GM18505 (cell line): ENCODE data around the gene COX15.
A peak's percentile ranks its signal among the peaks of the same experiment; 100 is the strongest.

ENCODE experiments used
- ATAC-seq: cut with Tn5 transposase; IDR thresholded peaks from one replicate; pipeline ENCODE4 v1.9.1; 2021; ENCODE audit not compliant: unreplicated experiment
- POLR2A ChIP-seq: IDR thresholded peaks from 4 replicates; pipeline ENCODE4 v1.6.1; 2011; ENCODE audit warnings: borderline replicate concordance; ENCODE audit not compliant: insufficient read depth, insufficient read length; ENCODE audit errors: extremely low read depth

The COX15 gene

GRCh38 chr10:99714446-99714845 is 17.5 kb downstream of the COX15 start:
- no peak for TF ChIP-seq POLR2A
- ATAC-seq = no peak

GRCh38 chr10:99711129-99711719 is 20.7 kb downstream of the COX15 start:
- ATAC-seq = peak; percentile 56
- no peak for TF ChIP-seq POLR2A

- peak; percentile 59 for ATAC-seq
Observed at GRCh38 chr10:99709480-99710229, 22.3 kb downstream of the COX15 start.

GRCh38 chr10:99708428-99709012 is 23.4 kb downstream of the COX15 start:
- no peak for TF ChIP-seq POLR2A

More at GRCh38 chr10:99709480-99710229, 22.3 kb downstream of the COX15 start:
- no peak for TF ChIP-seq POLR2A

GRCh38 chr10:99700649-99701048 is 31.3 kb downstream of the COX15 start:
- no peak for ATAC-seq
- TF ChIP-seq POLR2A = no peak

More at GRCh38 chr10:99708428-99709012, 23.4 kb downstream of the COX15 start:
- no peak for ATAC-seq

- no peak for TF ChIP-seq POLR2A
- no peak for ATAC-seq
Observed at GRCh38 chr10:99698504-99699080, 33.3 kb downstream of the COX15 start.

- no peak for ATAC-seq
- no peak for TF ChIP-seq POLR2A
Observed at GRCh38 chr10:99695761-99696160, 36.2 kb downstream of the COX15 start.

GRCh38 chr10:99693933-99694583 is 37.9 kb downstream of the COX15 start:
- ATAC-seq = no peak
- TF ChIP-seq POLR2A = no peak

- TF ChIP-seq POLR2A = no peak
- no peak for ATAC-seq
Observed at GRCh38 chr10:99689461-99689860, 42.5 kb downstream of the COX15 start.

GRCh38 chr10:99685597-99685967 is 46.3 kb downstream of the COX15 start:
- ATAC-seq = peak; percentile 92
- no peak for TF ChIP-seq POLR2A

- no peak for TF ChIP-seq POLR2A
- ATAC-seq = no peak
Observed at GRCh38 chr10:99682752-99683151, 49.2 kb downstream of the COX15 start.
